DND-41 (cell line): Measurements from ENCODE around the gene MRPL47.

Experiments used
- CTCF ChIP-seq: IDR thresholded peaks from 2 replicates; pipeline ENCODE4 v1.5.1; 2012; ENCODE audit warnings: borderline replicate concordance, low read length, moderate library complexity, mild to moderate bottlenecking; ENCODE audit not compliant: poor library complexity, severe bottlenecking; ENCODE audit errors: extremely low read depth
- EZH2 ChIP-seq: IDR thresholded peaks from 3 replicates; pipeline ENCODE4 v1.6.1; 2012; ENCODE audit warnings: borderline replicate concordance, low read depth, mild to moderate bottlenecking, moderate library complexity, low read length, inconsistent platforms; ENCODE audit not compliant: severe bottlenecking

GRCh38 chr3:179580992-179581391 is 23.4 kb downstream of the MRPL47 start:
- TF ChIP-seq CTCF, result no peak
- no peak for TF ChIP-seq EZH2
